ENCODE measurements around the gene EXOC6B.

EXOC6B gene

GRCh38 chr2:72579591-72580180 is 246.1 kb downstream of the EXOC6B start:
- peak; percentile 73 for TF ChIP-seq CTCF (IDR thresholded peaks at IDR 0.05; ENCODE audit: low read length)
- no peak for TF ChIP-seq EZH2 (optimal IDR thresholded peaks at IDR 0.05; ENCODE audit: low read depth, low read length)
- no peak for TF ChIP-seq EZH2phosphoT487 (IDR thresholded peaks at IDR 0.05; ENCODE audit: low read length)
- Histone ChIP-seq H3K36me3 (replicated peaks; ENCODE audit: insufficient read depth, low read length) (no peaks in the 10 kb centered on the region), H3K4me3 (ENCODE audit: low read length) (no peak overlapping the region), H3K27ac (ENCODE audit: low read length) (no peak overlapping the region), H3K9me2 (replicated peaks; ENCODE audit: insufficient read depth, low read length) (no peaks in the 10 kb centered on the region), H3K9ac (ENCODE audit: low read length) (no peak overlapping the region), H3K9me3 (replicated peaks; ENCODE audit: insufficient read depth, low read length) (no peaks in the 10 kb centered on the region), H3K27me3 (replicated peaks; ENCODE audit: insufficient read depth, low read length) (no peaks in the 10 kb centered on the region), H3F3A (ENCODE audit: insufficient read depth, low read length) (no peaks in the 10 kb centered on the region), H3K4me1 (ENCODE audit: low read length) (no peaks in the 10 kb centered on the region), H3K4me2 (ENCODE audit: low read depth, low read length) (no peak overlapping the region), H4K20me1 (ENCODE audit: insufficient read depth, low read length) (no peaks in the 10 kb centered on the region), H2AFZ (ENCODE audit: low read length) (no peak overlapping the region), H3K79me2 (ENCODE audit: low read length) (no peaks in the 10 kb centered on the region)
- peak; percentile 61 for DNase-seq

GRCh38 chr2:72576861-72577260 is 249.0 kb downstream of the EXOC6B start:
- Histone ChIP-seq H3K36me3 (replicated peaks; ENCODE audit: insufficient read depth, low read length) (no peaks in the 10 kb centered on the region), H3K4me1 (ENCODE audit: low read length) (no peaks in the 10 kb centered on the region), H4K20me1 (ENCODE audit: insufficient read depth, low read length) (no peaks in the 10 kb centered on the region), H3K4me3 (ENCODE audit: low read length) (no peak overlapping the region), H2AFZ (ENCODE audit: low read length) (no peak overlapping the region), H3K9me3 (replicated peaks; ENCODE audit: insufficient read depth, low read length) (no peaks in the 10 kb centered on the region), H3K9ac (ENCODE audit: low read length) (no peak overlapping the region), H3K27ac (ENCODE audit: low read length) (no peak overlapping the region), H3K27me3 (replicated peaks; ENCODE audit: insufficient read depth, low read length) (no peaks in the 10 kb centered on the region), H3K9me2 (replicated peaks; ENCODE audit: insufficient read depth, low read length) (no peaks in the 10 kb centered on the region), H3K4me2 (ENCODE audit: low read depth, low read length) (no peak overlapping the region), H3F3A (ENCODE audit: insufficient read depth, low read length) (no peaks in the 10 kb centered on the region), H3K79me2 (ENCODE audit: low read length) (no peaks in the 10 kb centered on the region)
- no peak for DNase-seq
- TF ChIP-seq EZH2phosphoT487 (IDR thresholded peaks at IDR 0.05; ENCODE audit: low read length) (no peak), EZH2 (optimal IDR thresholded peaks at IDR 0.05; ENCODE audit: low read depth, low read length) (no peak), CTCF (IDR thresholded peaks at IDR 0.05; ENCODE audit: low read length) (no peak)

- DNase-seq, result no peak
- Histone ChIP-seq H3K4me3 (ENCODE audit: low read length) (no peak overlapping the region), H4K20me1 (ENCODE audit: insufficient read depth, low read length) (no peaks in the 10 kb centered on the region), H3K27me3 (replicated peaks; ENCODE audit: insufficient read depth, low read length) (no peaks in the 10 kb centered on the region), H3K36me3 (replicated peaks; ENCODE audit: insufficient read depth, low read length) (no peaks in the 10 kb centered on the region), H3K4me1 (ENCODE audit: low read length) (no peaks in the 10 kb centered on the region), H3K9me3 (replicated peaks; ENCODE audit: insufficient read depth, low read length) (no peaks in the 10 kb centered on the region), H3K9me2 (replicated peaks; ENCODE audit: insufficient read depth, low read length) (no peaks in the 10 kb centered on the region), H3F3A (ENCODE audit: insufficient read depth, low read length) (no peaks in the 10 kb centered on the region), H2AFZ (ENCODE audit: low read length) (no peak overlapping the region), H3K9ac (ENCODE audit: low read length) (no peak overlapping the region), H3K79me2 (ENCODE audit: low read length) (no peaks in the 10 kb centered on the region), H3K4me2 (ENCODE audit: low read depth, low read length) (no peak overlapping the region), H3K27ac (ENCODE audit: low read length) (no peak overlapping the region)
- no peak for TF ChIP-seq CTCF (IDR thresholded peaks at IDR 0.05; ENCODE audit: low read length)
- TF ChIP-seq EZH2 (optimal IDR thresholded peaks at IDR 0.05; ENCODE audit: low read depth, low read length), result no peak
- TF ChIP-seq EZH2phosphoT487 (IDR thresholded peaks at IDR 0.05; ENCODE audit: low read length), result no peak
Measured at GRCh38 chr2:72576459-72576858, 249.4 kb downstream of the EXOC6B start.

Data from MM.1S (cell line).